Measurements from ENCODE around the gene CCDC30.
"Not testable (repeated sequence)": the region's sequence is repeated elsewhere in the genome, so short reads cannot be mapped to it uniquely, and the experiment has no call there.

CCDC30 gene

DNA sequence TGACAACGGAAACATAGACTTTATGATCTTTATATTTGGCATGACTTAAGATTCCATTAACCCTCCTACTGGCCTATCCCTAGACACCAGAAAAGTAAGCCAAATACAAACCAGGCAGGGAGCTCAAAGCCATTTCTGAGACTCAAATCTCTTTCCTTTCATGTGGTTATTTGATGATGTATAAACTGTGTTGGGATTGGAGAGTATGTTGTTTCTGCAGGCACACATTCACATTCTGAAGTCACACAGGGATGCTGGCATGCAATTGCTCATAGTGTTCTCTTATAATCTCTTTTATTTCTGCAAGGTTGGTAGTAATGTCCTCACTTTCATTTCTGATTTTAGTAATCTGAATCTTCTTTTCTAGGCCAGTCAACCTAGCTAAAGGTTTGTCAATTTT, 13.0 kb upstream of the CCDC30 start:
- no peak for DNase-seq

DNA sequence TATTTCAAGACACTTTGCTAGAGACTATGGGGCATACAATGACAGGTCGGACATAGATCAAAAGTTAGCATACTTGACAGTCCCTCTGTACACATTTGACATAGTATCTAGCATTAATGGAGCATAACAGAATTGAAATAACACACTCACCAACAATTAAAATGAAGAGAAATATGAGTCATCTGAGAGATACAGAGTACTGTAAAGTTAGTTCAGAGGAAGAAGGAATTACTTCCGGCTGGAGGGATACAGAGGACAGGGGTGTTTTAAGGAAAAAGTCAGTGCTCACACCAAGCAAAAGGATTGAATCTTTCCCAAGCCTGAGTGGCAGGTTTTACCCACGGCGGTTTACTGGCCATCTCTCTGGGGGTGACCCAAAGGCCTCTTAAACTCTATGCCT, 9.7 kb upstream of the CCDC30 start:
- DNase-seq: no peak

DNA sequence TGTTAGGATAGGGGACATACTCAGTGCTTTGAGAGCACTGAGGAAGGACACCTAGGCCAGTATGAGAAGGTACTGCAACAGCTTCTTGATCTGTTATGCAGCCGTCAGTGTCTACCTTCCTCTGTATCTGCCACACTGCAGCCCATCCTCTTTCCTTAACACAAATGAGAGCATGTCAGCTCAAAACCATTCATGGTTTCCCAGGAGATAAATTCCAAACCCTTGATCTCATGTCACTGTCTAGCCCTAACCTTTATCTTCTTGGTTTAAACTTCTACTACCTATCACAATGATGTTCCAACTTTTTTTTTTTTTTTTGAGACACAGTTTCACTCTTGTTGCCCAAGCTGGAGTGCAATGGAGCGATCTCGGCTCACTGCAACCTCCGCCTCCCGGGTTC, 8.7 kb upstream of the CCDC30 start:
- no peak for DNase-seq

DNA sequence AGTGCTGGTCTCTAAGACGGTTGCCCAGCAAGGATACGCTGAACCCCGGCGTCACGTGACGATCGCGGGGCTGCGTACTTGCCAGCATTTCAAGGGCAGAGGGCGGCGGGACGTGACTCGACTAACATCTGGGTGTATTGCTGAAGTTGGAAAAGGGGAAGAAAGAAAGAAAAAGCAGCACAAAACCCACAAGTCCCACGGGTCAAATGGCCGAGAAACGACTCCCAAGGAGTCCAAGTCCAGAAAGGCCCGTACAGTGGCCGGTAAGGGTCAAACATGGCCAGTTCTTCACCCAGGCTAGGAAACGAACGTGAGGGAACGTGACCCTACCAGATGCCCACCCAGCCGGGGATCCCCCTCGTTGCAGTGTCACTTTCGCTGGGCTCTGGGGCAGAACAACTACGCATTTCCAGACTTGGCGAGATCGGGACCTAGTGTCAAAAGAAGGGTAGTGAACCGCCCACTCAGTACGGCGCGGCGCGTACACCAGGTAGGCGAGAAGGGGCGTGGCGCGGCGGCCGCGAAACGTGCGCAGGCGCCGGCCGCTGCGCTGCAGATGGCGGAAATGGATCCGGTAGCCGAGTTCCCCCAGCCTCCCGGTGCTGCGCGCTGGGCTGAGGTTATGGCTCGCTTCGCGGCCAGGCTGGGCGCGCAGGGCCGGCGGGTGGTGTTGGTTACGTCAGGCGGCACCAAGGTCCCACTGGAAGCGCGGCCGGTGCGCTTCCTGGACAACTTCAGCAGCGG, 6.9 kb upstream of the CCDC30 start, which contains the start of the genes PPCS and ZMYND12:
Gene PPCS, plus strand, starts transcription at position 534 of the 744 bp plus-strand sequence. Its CDS starts 23 bp downstream, at position 557.
Gene ZMYND12, minus strand, starts transcription at position 13 of the 744 bp plus-strand sequence. CDS start 25 bp downstream, outside the sequence.
- DNase-seq: peak; percentile 44 to 94 (median 81)

DNA sequence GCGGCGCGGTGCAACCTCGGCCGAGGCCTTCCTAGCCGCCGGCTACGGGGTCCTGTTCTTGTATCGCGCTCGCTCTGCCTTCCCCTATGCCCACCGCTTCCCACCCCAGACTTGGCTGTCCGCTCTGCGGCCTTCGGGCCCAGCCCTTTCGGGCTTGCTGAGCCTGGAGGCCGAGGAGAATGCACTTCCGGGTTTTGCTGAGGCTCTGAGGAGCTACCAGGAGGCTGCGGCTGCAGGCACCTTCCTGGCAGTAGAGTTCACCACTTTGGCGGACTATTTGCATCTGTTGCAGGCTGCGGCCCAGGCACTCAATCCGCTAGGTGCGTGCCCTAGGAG, 6.4 kb upstream of the CCDC30 start:
- DNase-seq: peak in 35 of 51 donors; percentile 5 to 80 (median 50)

DNA sequence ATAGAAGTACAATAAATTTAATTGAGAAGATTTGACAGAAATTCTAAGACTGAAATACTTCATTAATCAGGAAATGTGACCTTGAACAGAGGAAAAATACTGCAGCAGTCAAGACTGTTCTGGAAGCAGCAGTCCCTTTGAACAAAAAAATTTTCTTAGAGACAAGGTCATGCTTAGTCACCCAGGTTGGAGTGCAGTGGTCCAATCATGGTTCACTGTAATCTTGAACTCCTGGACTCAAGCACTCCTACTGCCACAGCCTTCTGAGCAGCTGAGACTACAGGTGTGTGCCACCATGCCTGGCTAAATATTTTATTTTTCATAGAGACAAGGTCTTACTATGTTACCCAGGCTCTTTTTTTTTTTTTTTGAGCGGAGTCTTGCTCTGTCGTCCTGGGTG, 1.9 kb upstream of the CCDC30 start:
- DNase-seq: no peak

DNA sequence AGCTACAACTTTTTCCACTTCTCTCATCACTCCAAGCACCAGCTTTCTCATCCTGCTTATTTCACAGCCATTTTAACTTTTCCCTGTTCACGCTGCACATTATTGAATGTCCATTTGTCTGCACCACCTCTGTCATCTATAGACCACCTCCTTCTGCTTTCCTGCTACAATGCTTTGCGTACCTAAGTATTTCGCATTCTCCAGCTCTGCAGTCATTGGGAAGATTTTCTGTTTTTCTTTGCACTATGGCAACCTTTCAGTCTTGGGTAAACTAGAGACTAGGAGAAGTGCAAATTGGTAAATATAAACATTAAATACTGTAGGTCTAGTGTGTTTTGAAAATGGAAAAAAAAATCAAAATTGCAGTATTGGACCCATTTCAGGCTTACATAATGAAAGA, 835 bp downstream of the CCDC30 start:
- DNase-seq: no peak

DNA sequence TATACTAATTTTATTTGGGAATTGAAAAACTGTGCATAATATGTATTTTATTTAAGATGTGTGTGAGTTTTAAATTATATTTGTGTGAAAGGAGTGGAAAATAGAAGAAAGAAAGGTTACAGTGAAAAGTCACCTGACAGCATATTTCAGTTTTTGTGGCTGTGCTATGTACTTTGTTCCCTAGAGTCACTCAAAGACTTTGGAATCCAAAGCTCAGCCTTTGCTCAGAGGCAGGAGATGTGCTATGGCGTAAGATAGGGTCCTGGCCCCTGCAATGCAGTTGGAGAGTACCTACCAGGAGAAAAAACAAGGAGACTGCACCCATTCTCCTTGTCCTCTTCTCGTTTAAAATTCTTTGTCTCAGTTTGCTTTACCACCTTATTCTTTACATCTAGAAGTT, 2.9 kb downstream of the CCDC30 start:
- DNase-seq: no peak

DNA sequence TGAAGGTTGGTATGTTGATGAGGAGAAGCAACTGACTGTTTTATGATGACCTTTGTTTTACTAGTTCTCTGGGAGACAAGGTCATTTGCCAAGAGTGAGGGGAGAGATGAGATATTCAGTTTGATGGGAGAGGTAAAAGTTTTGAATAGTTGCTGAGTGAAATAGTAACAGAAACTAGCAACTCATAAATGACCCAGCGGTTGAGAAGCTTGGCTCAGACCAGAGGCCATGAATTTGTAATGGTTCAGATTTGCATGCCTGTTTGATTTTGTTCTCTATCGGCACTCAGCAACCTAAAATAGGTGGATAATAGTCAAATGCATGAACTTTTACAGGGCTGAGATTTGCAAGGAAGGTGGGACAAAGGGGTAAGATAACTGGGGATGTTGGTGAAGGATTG, 6.6 kb downstream of the CCDC30 start:
- DNase-seq: no peak

DNA sequence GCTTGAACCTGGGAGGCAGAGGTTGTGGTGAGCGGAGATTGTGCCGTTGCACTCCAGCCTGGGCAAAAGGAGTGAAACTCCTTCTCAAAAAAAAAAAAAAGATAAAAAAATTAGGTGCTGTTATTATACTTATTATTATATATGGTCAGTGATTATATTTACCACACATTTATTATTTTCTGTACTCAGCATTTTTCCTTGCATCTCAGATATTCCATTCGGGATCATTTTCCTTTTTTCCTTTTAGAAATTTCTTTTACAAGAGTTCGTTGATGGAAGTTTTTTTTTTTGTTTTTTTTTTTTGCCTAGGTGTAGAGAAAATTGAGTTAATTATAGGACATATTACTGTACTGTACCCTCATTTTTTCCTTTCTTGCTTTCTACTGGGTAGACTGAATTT, 13.5 kb downstream of the CCDC30 start:
- DNase-seq: no peak

DNA sequence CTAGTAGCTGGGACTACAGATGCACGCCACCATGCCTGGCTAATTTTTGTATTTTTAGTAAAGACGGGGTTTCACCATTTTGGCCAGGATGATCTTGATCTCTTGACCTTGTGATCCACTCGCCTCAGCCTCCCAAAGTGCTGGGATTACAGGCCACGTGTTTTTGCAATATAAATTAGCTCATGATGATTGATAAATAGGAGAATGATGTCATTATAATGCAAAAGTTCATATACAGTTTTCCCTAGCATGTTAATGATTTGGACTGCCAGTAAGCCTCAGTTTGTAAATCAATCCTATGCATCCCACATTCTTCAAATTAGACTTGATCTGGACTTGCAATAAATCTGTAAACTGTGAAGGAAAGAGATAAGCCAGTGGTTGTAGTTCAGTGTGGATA, 14.3 kb downstream of the CCDC30 start:
- DNase-seq: not testable (repeated sequence)

DNA sequence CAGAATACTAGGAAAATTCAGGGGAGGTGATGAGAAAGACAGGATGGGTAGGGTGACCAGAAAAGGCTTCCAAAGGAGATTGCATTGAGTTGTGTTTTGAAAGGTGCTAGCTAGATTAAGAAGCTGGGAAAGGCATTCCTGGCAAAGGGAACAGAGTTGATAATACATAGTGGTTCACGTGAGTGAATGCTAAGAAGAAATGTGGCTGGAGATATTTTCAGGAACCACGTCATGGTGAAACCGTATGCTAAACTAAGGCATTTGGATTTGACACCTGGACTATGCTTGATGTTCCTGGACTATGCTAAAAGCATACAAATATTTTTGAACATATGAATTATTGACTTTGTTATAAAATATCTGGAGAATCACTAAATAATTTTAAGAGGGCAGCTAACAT, 14.7 kb downstream of the CCDC30 start:
- no peak for DNase-seq

DNA sequence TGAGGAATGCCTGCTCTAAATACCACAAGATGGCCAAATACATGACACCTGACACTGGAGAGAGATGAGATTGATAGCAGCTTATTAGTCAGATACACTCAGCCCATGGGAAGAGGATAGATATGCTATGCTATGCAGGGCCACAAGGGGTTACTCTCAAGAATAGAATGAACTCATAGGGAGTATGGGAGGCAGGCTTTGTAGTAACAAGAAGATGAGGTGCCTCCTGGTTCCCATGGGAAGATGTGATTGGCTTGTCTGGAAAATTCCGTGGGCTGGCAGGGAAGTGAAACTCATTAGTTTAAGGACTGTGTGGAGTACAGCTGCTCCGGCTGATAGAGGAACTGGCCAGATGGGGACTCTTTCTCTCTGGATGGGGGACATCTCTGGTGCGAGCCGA, 16.5 kb downstream of the CCDC30 start:
- no peak for DNase-seq

DNA sequence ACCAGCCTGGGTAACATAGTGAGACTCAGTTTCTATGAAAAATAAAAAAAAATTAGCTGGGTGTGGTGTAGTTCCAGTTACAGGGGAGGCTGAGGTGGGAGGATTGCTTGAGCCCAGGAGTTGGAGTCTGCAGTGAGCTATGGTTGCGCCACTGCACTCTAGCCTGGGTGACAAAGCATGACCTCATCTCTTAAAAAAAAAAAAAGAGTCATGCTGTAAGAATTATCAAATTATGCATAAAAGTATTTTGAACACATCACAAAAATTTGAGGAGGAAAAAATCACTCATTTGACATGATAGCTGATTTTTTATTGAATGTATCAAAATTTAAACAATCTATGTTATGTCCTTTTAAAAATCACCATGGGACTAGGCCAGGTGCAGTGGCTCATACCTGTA, 17.8 kb downstream of the CCDC30 start:
- DNase-seq: no peak

DNA sequence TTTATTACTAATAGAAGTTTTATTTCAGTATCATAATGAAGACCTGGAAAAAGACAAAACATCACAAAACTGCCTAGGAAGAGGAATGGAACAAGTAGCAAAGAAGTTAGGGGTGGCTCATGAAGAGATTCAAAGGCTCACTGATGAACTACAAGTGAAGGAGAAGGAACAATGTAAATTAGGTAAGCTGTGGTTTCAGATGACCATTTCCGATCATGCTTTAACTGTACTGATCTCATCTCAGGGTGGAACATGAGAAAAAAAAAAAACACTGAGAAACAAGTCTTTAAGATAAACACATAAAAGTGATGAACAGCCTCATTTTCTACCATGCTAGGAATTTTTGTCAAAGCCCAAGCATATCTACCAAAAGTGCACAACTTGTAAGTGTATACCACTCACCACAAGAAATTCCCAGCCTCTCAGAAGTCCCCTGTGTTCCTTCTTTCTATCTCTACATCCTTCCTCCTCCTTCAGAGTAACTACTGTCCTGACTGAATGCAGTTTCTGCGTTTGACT, 19.6 kb downstream of the CCDC30 start:
- no peak for DNase-seq

DNA sequence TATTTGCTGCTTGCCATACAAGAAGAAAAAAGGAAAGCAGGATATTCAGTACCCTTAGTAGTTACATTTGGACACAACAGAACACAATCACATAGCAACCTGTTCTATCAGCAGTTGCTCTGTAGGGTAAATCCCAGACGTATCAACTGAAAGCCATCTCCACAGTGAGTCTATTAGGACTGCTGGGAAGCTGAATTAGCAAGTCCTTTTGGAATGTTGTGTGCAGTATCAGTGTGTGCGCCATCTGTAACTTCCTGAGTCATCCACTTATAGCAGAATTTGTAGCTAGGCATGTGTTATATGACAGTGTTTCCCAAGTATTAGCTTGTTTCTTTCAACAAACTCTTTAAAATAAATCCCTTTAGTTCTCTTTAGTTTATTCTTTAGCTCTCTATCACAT, 21.3 kb downstream of the CCDC30 start:
- DNase-seq: no peak

DNA sequence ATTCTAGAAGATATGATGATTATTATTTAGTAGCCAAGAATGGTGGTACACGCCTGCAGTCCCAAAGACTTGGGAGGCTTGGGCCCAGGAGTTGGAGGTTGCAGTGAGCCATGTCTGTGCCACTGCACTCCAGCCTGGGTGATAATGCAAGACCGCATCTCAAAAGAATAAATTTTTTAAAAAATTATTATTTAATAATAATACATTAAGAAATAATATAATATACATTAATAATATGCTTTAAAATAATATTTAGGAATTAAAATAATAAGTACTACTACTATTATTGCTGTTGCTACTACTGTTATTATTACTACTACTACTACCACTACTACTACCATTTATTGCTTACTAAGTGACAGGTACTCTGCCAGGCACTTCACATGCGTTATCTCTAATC, 27.2 kb downstream of the CCDC30 start:
- no peak for DNase-seq

DNA sequence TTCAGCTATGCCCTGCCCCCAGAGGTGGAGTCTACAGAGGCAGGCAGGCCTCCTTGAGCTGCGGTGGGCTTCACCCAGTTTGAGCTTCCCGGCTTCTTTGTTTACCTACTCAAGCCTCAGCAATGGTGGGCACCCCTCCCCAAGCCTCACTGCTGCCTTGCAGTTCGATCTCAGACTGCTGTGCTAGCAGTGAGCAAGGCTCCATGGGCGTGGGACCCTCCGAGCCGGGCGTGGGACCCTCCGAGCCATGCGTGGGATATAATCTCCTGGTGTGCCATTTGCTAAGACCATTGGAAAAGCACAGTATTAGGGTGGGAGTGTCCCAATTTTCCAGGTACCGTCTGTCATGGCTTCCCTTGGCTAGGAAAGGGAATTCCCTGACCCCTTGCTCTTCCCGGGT, 38.9 kb downstream of the CCDC30 start:
- DNase-seq: not testable (repeated sequence)

DNA sequence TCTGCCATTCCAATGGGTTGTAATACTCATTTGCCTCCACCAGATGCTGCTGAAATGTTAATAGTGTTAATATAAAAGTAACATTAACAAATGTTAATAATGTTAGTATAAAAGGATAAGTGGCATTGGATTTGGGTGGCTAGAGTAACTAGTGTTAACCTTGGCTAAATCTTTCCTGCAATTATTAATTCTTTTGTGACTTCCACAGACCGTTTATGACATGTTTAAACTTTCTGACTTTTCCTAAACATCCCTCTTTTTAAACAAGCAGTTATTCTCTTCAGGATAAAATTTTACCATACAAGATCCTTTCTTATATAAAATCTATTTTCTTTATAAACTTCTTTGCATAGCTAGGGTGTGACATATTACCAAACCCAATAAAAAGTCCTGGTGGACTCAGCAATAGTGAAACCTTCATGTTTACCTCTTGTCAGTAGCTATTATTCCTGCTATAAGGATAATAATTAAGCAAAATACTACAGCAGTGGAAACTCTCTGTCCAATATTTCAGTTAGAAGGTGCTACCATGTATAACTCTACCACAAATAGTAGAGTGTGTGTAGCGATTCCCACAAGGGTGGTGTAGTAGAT, 41.5 kb downstream of the CCDC30 start:
- no peak for DNase-seq

DNA sequence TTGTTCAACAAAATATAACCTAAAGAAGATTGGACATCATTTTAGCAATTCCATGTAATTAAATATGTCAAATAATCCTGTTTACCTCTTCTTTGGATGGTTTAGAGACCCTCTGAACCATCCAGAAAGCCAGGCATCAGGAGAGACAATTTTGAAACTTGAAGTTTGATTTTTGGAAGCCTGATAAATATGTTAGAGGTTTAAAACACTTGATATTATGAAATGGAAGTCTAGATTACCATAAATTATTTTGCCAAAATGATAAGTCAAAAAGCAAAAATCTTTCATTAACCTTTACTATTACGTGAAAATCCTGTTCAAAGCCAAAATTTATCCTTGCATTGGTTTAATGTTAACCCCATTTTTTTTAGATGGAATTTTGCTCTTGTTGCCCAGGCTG, 43.5 kb downstream of the CCDC30 start:
- DNase-seq: no peak

DNA sequence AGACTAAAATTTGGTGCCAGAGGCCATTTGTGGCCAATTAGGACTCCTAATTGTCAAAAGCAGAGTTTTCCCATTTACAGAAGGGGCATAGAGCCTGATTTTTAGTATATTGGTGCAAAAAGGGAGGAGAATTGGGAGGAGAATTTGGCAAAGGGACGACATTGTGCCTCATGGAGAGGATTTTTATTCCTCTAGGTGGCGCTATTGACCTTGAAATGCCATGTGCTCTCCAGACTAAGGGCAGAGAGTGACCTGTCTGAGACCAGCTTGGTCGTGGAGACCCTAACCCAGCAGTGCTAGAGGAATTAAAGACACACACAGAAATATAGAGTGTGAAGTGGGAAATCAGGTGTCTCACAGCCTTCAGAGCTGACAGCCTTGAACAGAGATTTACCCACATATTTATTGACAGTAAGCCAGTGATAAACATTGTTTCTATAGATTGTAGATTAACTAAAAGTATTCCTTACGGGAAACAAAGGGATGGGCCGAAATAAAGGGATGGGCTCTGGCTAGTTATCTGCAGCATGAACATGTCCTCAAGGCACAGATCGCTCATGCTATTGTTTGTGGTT, 48.6 kb downstream of the CCDC30 start:
- not testable (repeated sequence) for DNase-seq

DNA sequence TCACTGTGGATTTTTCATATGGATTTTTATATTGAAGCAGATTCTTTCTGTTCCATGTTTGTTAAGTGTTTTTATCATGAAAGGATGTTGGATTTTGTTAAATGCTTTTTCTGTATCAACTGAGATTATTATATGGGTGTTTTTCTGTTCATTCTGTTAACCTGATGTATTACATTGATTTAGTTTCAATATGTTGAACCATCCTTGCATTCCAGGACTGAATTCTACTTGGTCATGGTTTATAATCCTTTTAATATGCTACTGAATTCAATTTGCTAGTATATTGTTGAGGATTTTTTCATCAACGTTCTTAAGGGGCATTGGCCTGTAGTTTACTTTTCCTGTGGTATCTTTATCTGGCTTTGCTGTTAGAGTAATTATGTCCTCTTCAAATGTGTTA, 55.8 kb downstream of the CCDC30 start:
- no peak for DNase-seq

DNA sequence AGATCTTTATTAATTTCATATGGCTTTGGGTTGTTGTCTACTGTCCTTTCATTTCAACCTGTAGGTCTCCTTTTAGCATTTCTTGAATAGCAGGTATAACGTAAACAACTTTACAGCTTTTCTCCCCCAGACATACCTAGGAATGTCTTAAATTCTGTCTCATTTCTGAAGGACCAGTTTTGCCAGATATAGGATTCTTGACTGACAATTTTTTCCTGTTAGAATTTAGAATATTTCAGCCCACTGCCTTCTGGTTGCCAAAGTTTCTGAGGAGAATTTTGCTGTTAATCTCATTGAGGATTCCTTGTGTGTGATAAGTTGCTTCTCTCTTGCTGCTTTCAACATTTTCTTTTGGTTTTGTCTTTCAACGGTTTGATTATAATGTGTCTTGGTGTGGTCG, 60.1 kb downstream of the CCDC30 start:
- DNase-seq: no peak
